ENCODE measurements around the gene SLC4A1. TPM values are rescaled to one million over a fixed set of nuclear protein-coding genes. Genes with fewer than 3 reads are reported as not detected.
A peak's percentile ranks its signal among the peaks of the same experiment; 100 is the strongest.

SLC4A1 gene
- total and polyA plus RNA-seq, 2 of the 13 experiments (the other 11 are each of a cell fraction or from before 2014, with no cell fraction given), result not detected

- WGBS (ENCODE audit: low lambda C conversion rate), result 8% methylated on average over 6 of the region's 7 CpGs
- TF ChIP-seq ZNF75D (CRISPR knock-in tag; IDR thresholded peaks at IDR 0.05; ENCODE audit: borderline replicate concordance) (no peak), FOXM1 (CRISPR knock-in tag; IDR thresholded peaks at IDR 0.05) (no peak), PHF5A (CRISPR knock-in tag; IDR thresholded peaks at IDR 0.05; ENCODE audit: low read depth, unreplicated experiment) (no peak), RXRB (CRISPR knock-in tag; IDR thresholded peaks at IDR 0.05; ENCODE audit: borderline replicate concordance) (peak; percentile 77), ZNF501 (CRISPR knock-in tag; IDR thresholded peaks at IDR 0.05) (0 out of 2 replicates have a peak, but pooled peaks have one; percentile 11), RARA (CRISPR knock-in tag; IDR thresholded peaks at IDR 0.05) (peak; percentile 72), RXRA (CRISPR knock-in tag; IDR thresholded peaks at IDR 0.05) (peak; percentile 68; the same call in 1 of the 2 replicates), ZNF264 (CRISPR knock-in tag; IDR thresholded peaks at IDR 0.05) (0 out of 2 replicates have a peak, but pooled peaks have one; percentile 24), ISX (CRISPR knock-in tag; conservative IDR thresholded peaks at IDR 0.05) (no peak), BCL3 (CRISPR knock-in tag; IDR thresholded peaks at IDR 0.05) (no peak), ZNF430 (CRISPR knock-in tag; IDR thresholded peaks at IDR 0.05) (peak; percentile 91), KDM4B (CRISPR knock-in tag; IDR thresholded peaks at IDR 0.05) (no peak), ZNF687 (CRISPR knock-in tag; IDR thresholded peaks at IDR 0.05) (peak; percentile 37), ZNF333 (CRISPR knock-in tag; IDR thresholded peaks at IDR 0.05; ENCODE audit: borderline replicate concordance) (no peak), MEF2D (CRISPR knock-in tag; IDR thresholded peaks at IDR 0.05) (0 out of 2 replicates have a peak, but pooled peaks have one; percentile 65), SKI (IDR thresholded peaks at IDR 0.05; ENCODE audit: partially characterized antibody) (no peak), MYC (CRISPR knock-in tag; IDR thresholded peaks at IDR 0.05; ENCODE audit: borderline replicate concordance) (no peak), ZNF768 (CRISPR knock-in tag; IDR thresholded peaks at IDR 0.05) (peak; percentile 83), ZNF441 (CRISPR knock-in tag; IDR thresholded peaks at IDR 0.05; ENCODE audit: borderline replicate concordance) (no peak), ZNF563 (CRISPR knock-in tag; IDR thresholded peaks at IDR 0.05) (0 out of 2 replicates have a peak, but pooled peaks have one; percentile 22), ZNF790 (CRISPR knock-in tag; IDR thresholded peaks at IDR 0.05; ENCODE audit: borderline replicate concordance) (no peak), MEIS2 (CRISPR knock-in tag; IDR thresholded peaks at IDR 0.05) (0 out of 2 replicates have a peak, but pooled peaks have one; percentile 29)
These were observed 20.5 kb downstream of the SLC4A1 start for GRCh38 chr17:44247440-44247841.

More at GRCh38 chr17:44247440-44247841, 20.5 kb downstream of the SLC4A1 start:
- Histone ChIP-seq H3K9ac (ENCODE audit: insufficient read depth, low read depth, low read length) (no peak overlapping the region), H3K4me3 (replicated peaks in 1 of 3; ENCODE audit: insufficient read depth in 1 of 3, low read depth in 2 of 3, low read length in 3 of 3) (no peak overlapping the region), H3K36me3 (replicated peaks in 1 of 2; ENCODE audit: control insufficient read depth in 1 of 2, insufficient read depth in 2 of 2, low read length in 2 of 2) (no peaks in the 10 kb centered on the region), H3K27ac (ENCODE audit: extremely low read length, insufficient read depth, low read length) (no peak overlapping the region), H2AFZ (ENCODE audit: low read length) (no peak overlapping the region), H3K4me2 (ENCODE audit: low read depth, low read length) (0 out of 2 replicates have a peak overlapping the region, but pooled peaks have one; percentile 28), H3K79me2 (ENCODE audit: insufficient read depth, low read length) (no peaks in the 10 kb centered on the region), H3K9me3 (ENCODE audit: low read length) (no peaks in the 10 kb centered on the region), H3K4me1 (ENCODE audit: insufficient read depth, low read length) (peaks cover 36% of the 10 kb centered on the region), H3K27me3 (ENCODE audit: control insufficient read depth in 1 of 2, insufficient read depth in 2 of 2, low read length in 2 of 2) (peaks cover 2 to 43% of the 10 kb centered on the region in 2 experiments; a peak in 4 of 5 replicates), H4K20me1 (ENCODE audit: insufficient read depth, low read length) (no peaks in the 10 kb centered on the region)
- in situ Hi-C loops (cut with HindIII; ENCODE audit: extremely low pct_ligation_motif_present, low pct_unique_long_range_greater_than_20kb), result loop anchor here (10.0 kb wide), 1 partner anchor 63 kb away; the partner anchor contains the start of gene TMUB2
- POLR2A ChIA-PET, result interaction anchor here (1.2 to 1.9 kb wide), 2 partner anchors 12 to 32 kb away, joined by 3 to 5 read pairs; no protein-coding TSS in a partner anchor
- ATAC-seq (peak; percentile 78), DNase-seq (ENCODE audit: low spot score) (no peak), FAIRE-seq (no peak)
- intact Hi-C loops (cut with micrococcal nuclease; ENCODE audit: unreplicated experiment), result no loop called here
- BruUV-seq (replicated peaks), result no TSS peak
- CTCF ChIA-PET (ENCODE audit: low intra/inter-chr PET ratio, low total read pairs), result no interaction called here
